Right lobe of liver (tissue), 4 donors: ENCODE data around the gene PLXNB2.
"Not testable (repeated sequence)": the region's sequence is repeated elsewhere in the genome, so short reads cannot be mapped to it uniquely, and the experiment has no call there.

Experiments used
- POLR2A ChIP-seq: fragments of 450-650 bp; IDR thresholded peaks from one replicate; pipeline ENCODE4 v1.6.1; 2017; ENCODE audit warnings: antibody characterized with exemption, mild to moderate bottlenecking
- TF ChIP-seq, protein P1 (sequence below), 4 donors: fragments of 200-600 bp in 3 of 4; fragments of 450-650 bp in 1 of 4; IDR thresholded peaks; one replicate each; pipeline versions ENCODE4 v1.5.1 to v1.8.0; 2016 to 2022; ENCODE audit warnings: antibody characterized with exemption in 4 of 4, mild to moderate bottlenecking in 2 of 4
- donor health status: DM: no; HTN: no; CAD: no.
- donor health status: DM: no; HTN: no; CAD: no.
- donor health status: DM: no; HTN: yes; CAD: no.

DNA sequence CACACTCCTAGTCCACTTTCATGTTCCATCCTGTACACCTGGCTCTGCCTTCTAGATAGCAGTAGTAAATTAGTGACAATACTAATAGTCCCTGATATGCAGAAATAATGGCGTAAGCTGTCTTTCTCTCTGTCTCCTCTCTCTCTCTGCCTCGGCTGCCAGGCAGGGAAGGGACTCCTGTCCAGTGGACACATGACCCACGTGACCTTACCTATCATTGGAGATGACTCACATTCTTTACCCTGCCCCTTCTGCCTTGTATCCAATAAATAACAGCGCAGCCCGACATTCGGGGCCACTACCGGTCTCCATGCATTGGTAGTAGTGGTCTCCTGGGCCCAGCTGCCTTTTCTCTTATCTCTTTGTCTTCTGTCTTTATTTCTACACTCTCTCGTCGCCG is 33.7 kb downstream of the PLXNB2 start:
- TF ChIP-seq POLR2A, result not testable (repeated sequence)
- TF ChIP-seq, protein P1, sequence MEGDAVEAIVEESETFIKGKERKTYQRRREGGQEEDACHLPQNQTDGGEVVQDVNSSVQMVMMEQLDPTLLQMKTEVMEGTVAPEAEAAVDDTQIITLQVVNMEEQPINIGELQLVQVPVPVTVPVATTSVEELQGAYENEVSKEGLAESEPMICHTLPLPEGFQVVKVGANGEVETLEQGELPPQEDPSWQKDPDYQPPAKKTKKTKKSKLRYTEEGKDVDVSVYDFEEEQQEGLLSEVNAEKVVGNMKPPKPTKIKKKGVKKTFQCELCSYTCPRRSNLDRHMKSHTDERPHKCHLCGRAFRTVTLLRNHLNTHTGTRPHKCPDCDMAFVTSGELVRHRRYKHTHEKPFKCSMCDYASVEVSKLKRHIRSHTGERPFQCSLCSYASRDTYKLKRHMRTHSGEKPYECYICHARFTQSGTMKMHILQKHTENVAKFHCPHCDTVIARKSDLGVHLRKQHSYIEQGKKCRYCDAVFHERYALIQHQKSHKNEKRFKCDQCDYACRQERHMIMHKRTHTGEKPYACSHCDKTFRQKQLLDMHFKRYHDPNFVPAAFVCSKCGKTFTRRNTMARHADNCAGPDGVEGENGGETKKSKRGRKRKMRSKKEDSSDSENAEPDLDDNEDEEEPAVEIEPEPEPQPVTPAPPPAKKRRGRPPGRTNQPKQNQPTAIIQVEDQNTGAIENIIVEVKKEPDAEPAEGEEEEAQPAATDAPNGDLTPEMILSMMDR (IDR thresholded peaks at IDR 0.05), result not testable (repeated sequence)
